K562 (cell line): ENCODE results near the gene OPHN1. TPM values are rescaled to one million over a fixed set of nuclear protein-coding genes. Genes with fewer than 3 reads are reported as not detected.

Experiments used
- ATAC-seq: fragments of 200-7000 bp; cut with Tn5 transposase; 3 replicates; pipeline ENCODE4 v1.9.1; 2020; ENCODE audit warnings: moderate library complexity
- BruUV-seq: library from RNA; stranded (reverse); fragments of 400-500 nt; replicated peaks from 2 replicates; lab custom pipeline; 2021; lab: Mats Ljungman, UMichigan
- CTCF ChIA-PET: fragments of 300-600 bp; formaldehyde crosslinking; extraction: SDS; loops from one replicate; lab custom pipeline; 2021; ENCODE audit warnings: low intra/inter-chr PET ratio; lab: Yijun Ruan, JAX
- POLR2A ChIA-PET: fragments of 300-600, 350-650 bp; sonication (Branson Sonifier 250); formaldehyde crosslinking; extraction: SDS; loops from one replicate; lab custom pipeline; 2021; ENCODE audit warnings: antibody characterized with exemption, inconsistent platforms; lab: Yijun Ruan, JAX
- DNase-seq, 4 experiments: peaks; one replicate each; pipeline versions ENCODE4 v3.0.0 to v3.0.0-alpha.2; 2011 to 2018; ENCODE audit warnings: low spot score in 3 of 4, mixed read lengths in 3 of 4; ENCODE audit errors: extremely low read depth in 1 of 4
- FAIRE-seq: peaks from 2 replicates; lab custom pipeline; 2011; peaks lifted over from hg19 to GRCh38; lab: Jason Lieb, UNC
- H2AFZ ChIP-seq: 2 replicates; pipeline ENCODE4 v1.6.0; 2011; ENCODE audit warnings: low read depth, low read length, control low read depth, inconsistent platforms
- H3K27ac ChIP-seq: fragments of 200-600 bp; 3 replicates; pipeline ENCODE4 v1.8.0; 2011; ENCODE audit warnings: low read depth, mild to moderate bottlenecking, control low read depth, inconsistent platforms, low read length, moderate library complexity, mixed read lengths; ENCODE audit errors: extremely low read depth
- H3K27me3 ChIP-seq, 2 experiments: fragments of 300-600 bp in 1 of 2; 2 replicates in 1 of 2; 3 replicates in 1 of 2; pipeline versions ENCODE4 v1.6.0 to v1.8.0; 2011; ENCODE audit warnings: inconsistent platforms in 2 of 2, low read length in 2 of 2, mild to moderate bottlenecking in 1 of 2, mixed read lengths in 1 of 2, moderate library complexity in 1 of 2; ENCODE audit not compliant: control insufficient read depth in 2 of 2, insufficient read depth in 2 of 2
- H3K36me3 ChIP-seq: fragments of 300-600 bp; 3 replicates; pipeline ENCODE4 v1.8.0; 2011; ENCODE audit warnings: mild to moderate bottlenecking, low read length, inconsistent platforms; ENCODE audit not compliant: control insufficient read depth, insufficient read depth
- H3K4me1 ChIP-seq, 2 experiments: fragments of 200-600 bp in 1 of 2; replicated peaks in 1 of 2; 2 replicates in 1 of 2; 3 replicates in 1 of 2; pipeline versions ENCODE4 v1.5.1 to v1.8.0; 2011; ENCODE audit warnings: inconsistent platforms in 2 of 2, low read length in 2 of 2, mild to moderate bottlenecking in 1 of 2, mixed read lengths in 1 of 2, moderate library complexity in 1 of 2; ENCODE audit not compliant: control insufficient read depth in 2 of 2, insufficient read depth in 2 of 2
- H3K4me2 ChIP-seq: 2 replicates; pipeline ENCODE4 v1.6.1; 2011; ENCODE audit warnings: low read length, control low read depth, inconsistent platforms, mixed read lengths; ENCODE audit not compliant: insufficient read depth
- H3K4me3 ChIP-seq: fragments of 200-600 bp; sonication (generic), shearing (Covaris generic); 2 replicates; pipeline ENCODE4 v1.5.1; 2016; ENCODE audit warnings: control low read depth, inconsistent platforms
- H3K79me2 ChIP-seq: fragments of 200-600 bp; 3 replicates; pipeline ENCODE4 v1.8.0; 2011; ENCODE audit warnings: low read length, inconsistent platforms; ENCODE audit not compliant: control insufficient read depth, insufficient read depth
- H3K9ac ChIP-seq, 2 experiments: 2 replicates each; pipeline versions ENCODE4 v1.6.0 to v1.6.1; 2011; ENCODE audit warnings: low read depth in 2 of 2, low read length in 2 of 2, control low read depth in 1 of 2, inconsistent platforms in 1 of 2, mild to moderate bottlenecking in 1 of 2, mixed read lengths in 1 of 2; ENCODE audit not compliant: insufficient read depth in 1 of 2
- H3K9me1 ChIP-seq: one replicate; pipeline ENCODE4 v1.6.0; 2011; ENCODE audit warnings: inconsistent platforms, mild to moderate bottlenecking, low read length, moderate library complexity; ENCODE audit not compliant: control insufficient read depth, insufficient read depth
- H3K9me3 ChIP-seq: replicated peaks from 2 replicates; pipeline ENCODE4 v1.5.1; 2011; ENCODE audit warnings: low read depth, low read length, inconsistent platforms; ENCODE audit not compliant: control insufficient read depth, insufficient read depth
- H4K20me1 ChIP-seq: replicated peaks from 2 replicates; pipeline ENCODE4 v1.6.1; 2011; ENCODE audit warnings: low read length, inconsistent platforms, mixed read lengths; ENCODE audit not compliant: control insufficient read depth, insufficient read depth
- CCNT2 ChIP-seq: IDR thresholded peaks from 2 replicates; pipeline ENCODE4 v1.6.1; 2011; ENCODE audit warnings: borderline replicate concordance, low read depth, mild to moderate bottlenecking, moderate library complexity, mixed read lengths, low read length; ENCODE audit not compliant: insufficient read length; ENCODE audit errors: extremely low read depth
- DNMT1 ChIP-seq: fragments of 450-650 bp; IDR thresholded peaks from 2 replicates; pipeline ENCODE4 v1.6.1; 2016; ENCODE audit warnings: antibody characterized with exemption, mild to moderate bottlenecking
- NELFE ChIP-seq: IDR thresholded peaks from 2 replicates; pipeline ENCODE4 v1.6.1; 2011; ENCODE audit warnings: mild to moderate bottlenecking; ENCODE audit not compliant: insufficient read depth, insufficient read length
- NFRKB ChIP-seq: fragments of 450-650 bp; IDR thresholded peaks from 2 replicates; pipeline ENCODE4 v1.6.1; 2016; ENCODE audit warnings: low read depth
- TOE1 ChIP-seq, 2 experiments: fragments of 450-650 bp in 1 of 2; sonication (generic) in 1 of 2; formaldehyde crosslinking in 1 of 2; IDR thresholded peaks; 2 replicates each; pipeline versions ENCODE4 v1.7.1 to v1.8.0; 2016 to 2022; ENCODE audit warnings: borderline replicate concordance in 2 of 2, mild to moderate bottlenecking in 2 of 2, antibody characterized with exemption in 1 of 2, inconsistent platforms in 1 of 2, low read depth in 1 of 2, missing genetic modification reagents in 1 of 2, moderate library complexity in 1 of 2
- ZNF780A ChIP-seq: fragments of 250-450 bp; sonication (Bioruptor Pico); IDR thresholded peaks from 2 replicates; pipeline ENCODE4 v1.5.0; 2021; ENCODE audit warnings: mild to moderate bottlenecking
- WGBS: fragments of 100-300 bp; shearing (Covaris generic); methylation state at CpG from one replicate; pipeline ENCODE4 v1.1.6; 2016; ENCODE audit warnings: low coverage, mixed read lengths; ENCODE audit not compliant: insufficient coverage; ENCODE audit errors: missing lambda C conversion rate; 5-methylcytosine and 5-hydroxymethylcytosine counted together
- in situ Hi-C: fragments of 300-500 bp; cut with MboI; formaldehyde crosslinking; loops from 4 replicates; pipeline ENCODE4 v1.15.0; 2018; ENCODE audit warnings: inconsistent platforms, mixed read lengths
- intact Hi-C: fragments of 100-400 bp; cut with micrococcal nuclease; formaldehyde crosslinking; loops from 2 replicates; pipeline ENCODE4 v1.14.2; 2022
- polyA plus RNA-seq, 8 experiments: library from polyadenylated mRNA; depleted of rRNA in 4 of 8; stranded (reverse) in 5 of 8; unstranded in 3 of 8; fragments of >200 nt; fragmentation: Nextera tagmentation in 2 of 8; fragmentation: Illumina TruSeq in 1 of 8; extraction: Ambion mirVana in 2 of 8; extraction: Trizol in 1 of 8; gene quantifications; 2 replicates each; pipeline versions ENCODE4 v1.2.1 to v1.2.3, GENCODE V29; 2011 to 2014; ENCODE audit warnings: inconsistent platforms in 1 of 8, missing spikeins in 1 of 8
- total RNA-seq, 7 experiments: library from RNA; depleted of rRNA in 6 of 7; stranded (reverse); fragments of >200 nt in 6 of 7; fragmentation: Illumina TruSeq in 2 of 7; extraction: Trizol in 2 of 7; gene quantifications; 2 replicates each; pipeline versions ENCODE4 v1.2.1 to v1.2.3, GENCODE V29; 2011 to 2021; ENCODE audit warnings: low replicate concordance in 1 of 7
- TF ChIP-seq, protein P1 (sequence below), 2 experiments: fragments of 450-650 bp in 1 of 2; IDR thresholded peaks; 2 replicates each; pipeline ENCODE4 v1.6.1; 2011 to 2017; ENCODE audit warnings: low read depth in 2 of 2, antibody characterized with exemption in 1 of 2, borderline replicate concordance in 1 of 2, low read length in 1 of 2, mild to moderate bottlenecking in 1 of 2, mixed read lengths in 1 of 2; ENCODE audit not compliant: control insufficient read depth in 1 of 2
- TF ChIP-seq, protein P2 (sequence below): sonication (generic); formaldehyde crosslinking; IDR thresholded peaks from 2 replicates; pipeline ENCODE4 v1.8.1; 2023; ENCODE audit warnings: mild to moderate bottlenecking, missing genetic modification reagents

The OPHN1 gene
- total and polyA plus RNA-seq, 9 of the 15 experiments (the other 6 are each of a cell fraction or from before 2014, with no cell fraction given), result 0.28 to 1.8 (median 1.0) TPM

DNA sequence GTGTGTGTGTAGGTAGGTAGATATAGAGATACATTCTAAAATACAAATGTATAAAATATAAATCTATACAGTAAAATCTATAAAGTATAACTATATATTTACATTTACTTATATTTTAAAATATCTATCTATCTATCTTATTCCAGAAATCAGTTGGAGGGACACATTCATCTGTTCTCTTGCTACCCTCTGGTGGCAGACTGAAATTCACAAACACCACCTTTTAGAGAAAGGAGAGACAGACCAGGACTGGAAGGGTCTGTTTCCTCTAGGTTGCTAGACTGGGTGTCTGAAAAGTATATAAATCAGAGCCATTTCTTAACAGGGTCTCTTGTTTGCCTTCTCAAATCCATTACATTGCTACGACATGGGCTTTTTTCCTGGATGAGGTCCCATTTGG is 343.0 kb downstream of the OPHN1 start (continued):
- TF ChIP-seq, protein P1, sequence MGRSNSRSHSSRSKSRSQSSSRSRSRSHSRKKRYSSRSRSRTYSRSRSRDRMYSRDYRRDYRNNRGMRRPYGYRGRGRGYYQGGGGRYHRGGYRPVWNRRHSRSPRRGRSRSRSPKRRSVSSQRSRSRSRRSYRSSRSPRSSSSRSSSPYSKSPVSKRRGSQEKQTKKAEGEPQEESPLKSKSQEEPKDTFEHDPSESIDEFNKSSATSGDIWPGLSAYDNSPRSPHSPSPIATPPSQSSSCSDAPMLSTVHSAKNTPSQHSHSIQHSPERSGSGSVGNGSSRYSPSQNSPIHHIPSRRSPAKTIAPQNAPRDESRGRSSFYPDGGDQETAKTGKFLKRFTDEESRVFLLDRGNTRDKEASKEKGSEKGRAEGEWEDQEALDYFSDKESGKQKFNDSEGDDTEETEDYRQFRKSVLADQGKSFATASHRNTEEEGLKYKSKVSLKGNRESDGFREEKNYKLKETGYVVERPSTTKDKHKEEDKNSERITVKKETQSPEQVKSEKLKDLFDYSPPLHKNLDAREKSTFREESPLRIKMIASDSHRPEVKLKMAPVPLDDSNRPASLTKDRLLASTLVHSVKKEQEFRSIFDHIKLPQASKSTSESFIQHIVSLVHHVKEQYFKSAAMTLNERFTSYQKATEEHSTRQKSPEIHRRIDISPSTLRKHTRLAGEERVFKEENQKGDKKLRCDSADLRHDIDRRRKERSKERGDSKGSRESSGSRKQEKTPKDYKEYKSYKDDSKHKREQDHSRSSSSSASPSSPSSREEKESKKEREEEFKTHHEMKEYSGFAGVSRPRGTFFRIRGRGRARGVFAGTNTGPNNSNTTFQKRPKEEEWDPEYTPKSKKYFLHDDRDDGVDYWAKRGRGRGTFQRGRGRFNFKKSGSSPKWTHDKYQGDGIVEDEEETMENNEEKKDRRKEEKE (IDR thresholded peaks at IDR 0.05; ENCODE audit: borderline replicate concordance in 1 of 2, control insufficient read depth in 1 of 2, low read depth in 2 of 2, low read length in 1 of 2), result no peak
- no peak for TF ChIP-seq CCNT2

DNA sequence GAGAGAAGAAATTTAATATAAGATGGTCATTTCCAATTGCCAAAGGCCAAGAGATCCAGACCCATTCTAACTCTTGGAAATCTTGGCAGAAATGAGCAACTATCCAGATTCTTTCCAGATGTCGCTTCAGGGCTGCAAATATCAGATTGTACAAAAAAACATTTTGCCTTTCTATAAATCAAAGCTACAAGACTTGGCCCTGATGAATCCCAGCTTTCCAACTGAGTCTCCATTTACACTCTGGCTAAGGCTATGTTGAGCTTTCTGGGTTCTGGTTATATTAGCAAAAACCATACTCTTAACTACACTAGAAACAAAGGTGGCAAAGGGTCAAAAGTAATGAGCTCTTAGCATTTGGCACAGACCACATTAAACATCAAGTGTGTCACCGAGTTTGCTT is 345.8 kb downstream of the OPHN1 start:
- Histone ChIP-seq H3K4me3 (no peak overlapping the region), H3K27ac (no peak overlapping the region), H3K9me1 (no peaks in the 10 kb centered on the region), H3K27me3 (no peaks in the 10 kb centered on the region), H3K79me2 (no peaks in the 10 kb centered on the region), H3K4me1 (no peaks in the 10 kb centered on the region), H4K20me1 (no peaks in the 10 kb centered on the region), H3K9ac (no peak overlapping the region), H3K9me3 (no peaks in the 10 kb centered on the region), H2AFZ (no peak overlapping the region), H3K36me3 (no peaks in the 10 kb centered on the region), H3K4me2 (no peak overlapping the region)
- ATAC-seq (no peak), DNase-seq (no peak), FAIRE-seq (no peak)
- in situ Hi-C loops, result no loop called here
- TF ChIP-seq NFRKB, result no peak
- TF ChIP-seq DNMT1, result no peak
- TF ChIP-seq NELFE, result no peak
- TF ChIP-seq, protein P2, sequence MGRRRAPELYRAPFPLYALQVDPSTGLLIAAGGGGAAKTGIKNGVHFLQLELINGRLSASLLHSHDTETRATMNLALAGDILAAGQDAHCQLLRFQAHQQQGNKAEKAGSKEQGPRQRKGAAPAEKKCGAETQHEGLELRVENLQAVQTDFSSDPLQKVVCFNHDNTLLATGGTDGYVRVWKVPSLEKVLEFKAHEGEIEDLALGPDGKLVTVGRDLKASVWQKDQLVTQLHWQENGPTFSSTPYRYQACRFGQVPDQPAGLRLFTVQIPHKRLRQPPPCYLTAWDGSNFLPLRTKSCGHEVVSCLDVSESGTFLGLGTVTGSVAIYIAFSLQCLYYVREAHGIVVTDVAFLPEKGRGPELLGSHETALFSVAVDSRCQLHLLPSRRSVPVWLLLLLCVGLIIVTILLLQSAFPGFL (CRISPR knock-in tag), result no peak
- no peak for TF ChIP-seq ZNF780A (CRISPR knock-in tag)
- no peak for TF ChIP-seq TOE1 (IDR thresholded peaks at IDR 0.05; ENCODE audit: borderline replicate concordance)
- TF ChIP-seq TOE1 (CRISPR knock-in tag; IDR thresholded peaks at IDR 0.05; ENCODE audit: borderline replicate concordance, low read depth), result no peak
- WGBS, result 0% methylated on average over 2 of the region's 2 CpGs
- ChIA-PET POLR2A (no interaction called here), CTCF (no interaction called here)
- intact Hi-C loops, result no loop called here
- no TSS peak for BruUV-seq
